GM10248 (cell line): ENCODE measurements around the gene KRTAP10-5.
"Not testable (repeated sequence)": the region's sequence is repeated elsewhere in the genome, so short reads cannot be mapped to it uniquely, and the experiment has no call there.

Experiments
- CTCF ChIA-PET: fragments of 300-600 bp; sonication (Branson Sonifier 250); formaldehyde crosslinking; extraction: SDS; loops from one replicate; lab custom pipeline; 2021; ENCODE audit warnings: antibody characterized with exemption; lab: Yijun Ruan, JAX
- POLR2A ChIA-PET: fragments of 350-650 bp; sonication (Branson Sonifier 250); formaldehyde crosslinking; extraction: SDS; loops from one replicate; lab custom pipeline; 2020; ENCODE audit warnings: antibody characterized with exemption; lab: Yijun Ruan, JAX
- DNase-seq: peaks from one replicate; pipeline ENCODE4 v3.0.0; 2012; ENCODE audit errors: extremely low spot score
- TF ChIP-seq, protein P1 (sequence below): IDR thresholded peaks from 2 replicates; pipeline ENCODE4 v1.5.1; 2012; ENCODE audit warnings: mild to moderate bottlenecking, low read depth; ENCODE audit errors: extremely low read depth, missing control alignments, control extremely low read depth

The KRTAP10-5 gene

DNA sequence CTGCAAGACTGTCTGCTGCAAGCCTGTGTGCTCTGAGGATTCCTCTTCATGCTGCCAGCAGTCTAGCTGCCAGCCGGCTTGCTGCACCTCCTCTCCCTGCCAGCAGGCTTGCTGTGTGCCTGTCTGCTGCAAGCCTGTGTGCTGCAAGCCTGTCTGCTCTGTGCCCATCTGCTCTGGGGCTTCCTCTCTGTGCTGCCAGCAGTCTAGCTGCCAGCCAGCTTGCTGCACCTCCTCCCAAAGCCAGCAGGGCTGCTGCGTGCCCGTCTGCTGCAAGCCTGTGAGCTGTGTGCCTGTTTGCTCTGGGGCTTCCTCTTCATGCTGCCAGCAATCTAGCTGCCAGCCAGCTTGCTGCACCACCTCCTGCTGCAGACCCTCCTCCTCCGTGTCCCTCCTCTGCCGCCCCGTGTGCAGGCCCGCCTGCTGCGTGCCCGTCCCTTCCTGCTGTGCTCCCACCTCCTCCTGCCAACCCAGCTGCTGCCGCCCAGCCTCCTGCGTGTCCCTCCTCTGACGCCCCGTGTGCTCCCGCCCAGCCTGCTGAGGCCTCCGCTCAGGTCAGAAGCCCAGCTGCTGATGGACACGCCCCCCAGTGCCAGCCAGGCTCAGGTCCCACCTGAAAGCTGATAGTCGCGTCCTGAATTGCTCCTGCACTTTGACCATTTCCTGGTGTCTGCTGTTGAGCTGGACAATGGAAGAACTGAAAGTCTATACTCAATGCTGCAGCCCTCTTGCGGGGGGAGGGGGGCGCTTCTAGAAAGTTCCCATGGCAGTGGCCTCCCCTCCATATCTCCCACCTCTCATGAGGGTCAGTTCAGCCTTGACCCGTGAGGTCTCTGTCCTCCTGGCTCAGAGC lies 5.7 kb downstream of the KRTAP10-5 start:
- ChIA-PET POLR2A (no interaction called here), CTCF (interaction anchor here (1.4 kb wide), 1 partner anchor 17 kb away, joined by 3 read pairs; no protein-coding TSS in a partner anchor)
- TF ChIP-seq, protein P1, sequence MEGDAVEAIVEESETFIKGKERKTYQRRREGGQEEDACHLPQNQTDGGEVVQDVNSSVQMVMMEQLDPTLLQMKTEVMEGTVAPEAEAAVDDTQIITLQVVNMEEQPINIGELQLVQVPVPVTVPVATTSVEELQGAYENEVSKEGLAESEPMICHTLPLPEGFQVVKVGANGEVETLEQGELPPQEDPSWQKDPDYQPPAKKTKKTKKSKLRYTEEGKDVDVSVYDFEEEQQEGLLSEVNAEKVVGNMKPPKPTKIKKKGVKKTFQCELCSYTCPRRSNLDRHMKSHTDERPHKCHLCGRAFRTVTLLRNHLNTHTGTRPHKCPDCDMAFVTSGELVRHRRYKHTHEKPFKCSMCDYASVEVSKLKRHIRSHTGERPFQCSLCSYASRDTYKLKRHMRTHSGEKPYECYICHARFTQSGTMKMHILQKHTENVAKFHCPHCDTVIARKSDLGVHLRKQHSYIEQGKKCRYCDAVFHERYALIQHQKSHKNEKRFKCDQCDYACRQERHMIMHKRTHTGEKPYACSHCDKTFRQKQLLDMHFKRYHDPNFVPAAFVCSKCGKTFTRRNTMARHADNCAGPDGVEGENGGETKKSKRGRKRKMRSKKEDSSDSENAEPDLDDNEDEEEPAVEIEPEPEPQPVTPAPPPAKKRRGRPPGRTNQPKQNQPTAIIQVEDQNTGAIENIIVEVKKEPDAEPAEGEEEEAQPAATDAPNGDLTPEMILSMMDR: no peak
- DNase-seq: peak; percentile 9

DNA sequence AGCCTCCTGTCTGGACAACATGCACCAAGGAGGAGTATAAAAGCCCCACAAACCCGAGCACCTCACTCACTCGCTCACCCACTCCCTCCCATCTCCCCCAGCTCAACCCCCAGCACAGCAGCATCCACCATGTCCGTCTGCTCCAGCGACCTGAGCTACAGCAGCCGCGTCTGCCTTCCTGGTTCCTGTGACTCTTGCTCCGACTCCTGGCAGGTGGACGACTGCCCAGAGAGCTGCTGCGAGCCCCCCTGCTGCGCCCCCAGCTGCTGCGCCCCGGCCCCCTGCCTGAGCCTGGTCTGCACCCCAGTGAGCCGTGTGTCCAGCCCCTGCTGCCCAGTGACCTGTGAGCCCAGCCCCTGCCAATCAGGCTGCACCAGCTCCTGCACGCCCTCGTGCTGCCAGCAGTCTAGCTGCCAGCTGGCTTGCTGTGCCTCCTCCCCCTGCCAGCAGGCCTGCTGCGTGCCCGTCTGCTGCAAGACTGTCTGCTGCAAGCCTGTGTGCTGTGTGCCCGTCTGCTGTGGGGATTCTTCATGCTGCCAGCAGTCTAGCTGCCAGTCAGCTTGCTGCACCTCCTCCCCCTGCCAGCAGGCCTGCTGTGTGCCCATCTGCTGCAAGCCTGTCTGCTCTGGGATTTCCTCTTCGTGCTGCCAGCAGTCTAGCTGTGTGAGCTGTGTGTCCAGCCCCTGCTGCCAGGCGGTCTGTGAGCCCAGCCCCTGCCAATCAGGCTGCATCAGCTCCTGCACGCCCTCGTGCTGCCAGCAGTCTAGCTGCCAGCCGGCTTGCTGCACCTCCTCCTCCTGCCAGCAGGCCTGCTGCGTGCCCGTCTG lies 6.6 kb downstream of the KRTAP10-5 start, which contains the start of gene KRTAP10-4:
KRTAP10-4 (plus strand) TSS at position 100 of the 827 bp plus-strand sequence; CDS start at position 130, 30 bp downstream.
- CTCF ChIA-PET: interaction anchor here (1.4 kb wide), 1 partner anchor 17 kb away, joined by 3 read pairs; no protein-coding TSS in a partner anchor
- DNase-seq, POLR2A ChIA-PET: not testable (repeated sequence)

DNA sequence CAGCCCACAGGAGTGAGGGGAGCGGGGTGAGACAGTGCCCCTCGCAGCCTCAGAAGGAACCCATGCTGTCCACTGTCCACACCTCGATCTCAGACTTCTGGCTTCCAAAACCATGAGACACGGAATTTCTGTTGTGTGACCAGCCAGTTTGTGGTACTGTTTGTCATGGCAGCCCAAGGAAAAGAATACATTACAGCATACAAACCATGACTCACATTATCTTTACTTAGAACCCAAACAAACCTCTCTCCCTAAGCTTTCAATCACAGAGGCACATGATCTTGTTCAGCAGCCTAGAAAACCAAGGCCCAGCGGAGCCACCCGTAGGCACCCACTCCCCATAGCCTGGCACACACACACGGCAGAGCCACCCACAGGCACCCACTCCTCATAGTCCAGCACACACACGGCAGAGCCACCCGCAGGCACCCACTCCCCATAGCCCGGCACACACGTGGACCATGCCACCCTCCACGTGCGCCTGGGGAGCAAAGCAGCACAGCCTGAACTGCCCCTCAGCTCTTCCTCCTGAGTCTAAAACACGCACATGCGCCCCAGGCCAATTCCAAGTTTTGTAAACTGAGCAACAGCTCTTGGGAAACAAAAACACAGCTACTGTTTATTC lies 7.3 kb downstream of the KRTAP10-5 start:
- CTCF ChIA-PET: no interaction called here
- POLR2A ChIA-PET: no interaction called here
- TF ChIP-seq, protein P1: no peak
- DNase-seq: peak; percentile 16

DNA sequence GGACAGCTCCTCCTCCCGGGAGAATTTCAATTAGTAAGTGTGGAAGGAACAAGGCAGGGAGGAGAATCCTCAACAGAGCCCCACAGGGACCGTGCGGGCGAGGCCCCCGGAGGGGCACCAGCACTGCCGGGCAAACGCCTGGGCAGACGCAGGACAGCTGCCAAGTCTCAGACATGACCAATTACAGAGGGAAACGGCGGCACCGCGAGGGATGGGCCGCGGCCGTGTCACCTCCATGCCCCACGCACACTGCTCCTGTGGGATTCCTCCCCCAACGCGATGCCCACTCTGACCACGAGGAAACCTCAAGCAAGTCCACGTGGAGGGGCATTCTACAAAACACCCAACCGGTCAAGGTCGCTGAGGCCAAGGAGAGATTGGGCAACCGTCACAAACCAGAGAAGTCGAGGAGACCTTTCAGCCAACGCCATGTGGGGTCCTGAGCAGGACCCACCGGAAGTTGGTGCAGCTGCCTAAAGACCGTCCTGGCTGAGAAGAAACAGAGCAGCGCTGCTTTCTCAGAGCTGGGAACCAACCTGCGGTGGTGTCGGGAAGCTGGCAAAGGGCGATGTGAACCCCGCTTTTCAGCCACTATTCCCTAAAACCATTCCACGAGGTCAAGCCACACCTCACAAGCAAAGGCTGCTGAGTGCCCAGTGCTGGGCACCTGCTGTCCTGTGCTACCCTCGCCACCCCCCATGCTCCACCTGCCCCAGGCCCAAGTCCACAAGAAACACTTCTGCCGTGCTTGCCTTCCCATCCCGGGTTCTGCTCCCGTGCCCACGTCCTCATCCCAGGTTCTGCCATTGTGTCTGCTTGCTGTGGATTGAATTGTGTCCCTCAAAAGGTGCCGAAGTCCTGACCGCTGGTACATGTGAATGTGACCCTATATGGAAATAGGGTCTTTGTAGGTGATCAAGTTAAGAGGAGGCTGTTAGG lies 8.3 kb downstream of the KRTAP10-5 start:
- ChIA-PET CTCF (no interaction called here), POLR2A (no interaction called here)
- TF ChIP-seq, protein P1: no peak
- DNase-seq: peak; percentile 11

DNA sequence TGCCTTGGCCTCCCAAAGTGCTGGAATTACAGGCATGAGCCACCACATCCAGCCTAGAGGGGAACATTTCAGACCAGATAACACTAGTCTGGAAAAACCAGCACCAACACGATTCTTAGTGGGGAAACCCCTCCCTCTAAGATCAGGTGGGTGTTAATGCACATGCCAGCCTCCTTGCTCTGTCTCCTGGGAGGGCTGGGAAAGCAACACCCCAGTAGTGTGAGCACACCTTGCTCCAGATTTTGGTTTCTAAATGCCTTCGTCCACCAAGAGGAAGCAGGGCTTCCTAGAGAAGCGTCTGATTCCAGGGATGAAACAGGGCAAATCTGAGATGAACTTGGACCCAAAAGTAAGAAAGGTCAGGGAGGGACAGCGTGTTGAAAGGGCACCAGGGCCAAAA lies 9.1 kb downstream of the KRTAP10-5 start:
- peak; percentile 8 for DNase-seq
- CTCF ChIA-PET: no interaction called here
- POLR2A ChIA-PET: no interaction called here
- TF ChIP-seq, protein P1: no peak

DNA sequence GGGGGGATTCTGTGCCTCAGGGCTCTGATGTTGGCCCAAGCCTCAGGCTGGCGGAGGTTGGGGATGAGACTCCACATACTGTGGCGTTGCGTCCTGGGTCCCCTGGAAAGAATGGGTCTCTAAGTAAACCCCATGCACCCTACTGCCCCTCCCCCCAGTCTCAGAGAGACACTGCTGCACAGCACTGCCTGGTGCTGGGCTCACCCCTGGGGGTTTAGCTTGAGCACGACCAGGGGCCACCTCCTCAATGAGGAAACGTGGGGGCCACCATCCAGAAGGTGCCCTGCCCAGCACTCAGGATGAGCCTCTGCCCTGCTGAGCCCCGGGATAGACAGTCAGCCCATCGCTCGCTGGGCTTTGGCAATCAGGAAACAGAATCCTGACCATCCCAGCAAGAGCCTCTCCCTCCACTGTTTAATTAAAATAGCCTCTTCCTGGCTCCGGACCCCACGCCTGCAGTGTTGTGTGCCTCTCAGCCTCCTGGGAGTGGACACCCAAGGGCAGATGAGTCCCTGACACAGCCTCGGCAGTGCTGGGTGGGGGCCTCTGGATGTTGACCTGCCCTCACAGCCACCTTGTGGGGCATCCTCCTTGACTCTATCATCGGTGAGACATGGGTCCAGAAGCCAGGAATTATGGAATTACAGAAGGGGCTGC lies 10.4 kb downstream of the KRTAP10-5 start:
- TF ChIP-seq, protein P1: no peak
- ChIA-PET POLR2A (no interaction called here), CTCF (no interaction called here)
- peak; percentile 10 for DNase-seq
